Natural killer cell (primary cell): ENCODE data around the gene NEMP2. TPM values are rescaled to one million over a fixed set of nuclear protein-coding genes. Genes with fewer than 3 reads are reported as not detected.

Source experiments
- ATAC-seq, 3 donors: fragments of 150-1000 bp in 2 of 3; fragments of 200-7000 bp in 1 of 3; cut with Tn5 transposase; 1 replicate in 1 of 3; 2 replicates in 2 of 3; pipeline ENCODE4 v1.10.0; 2021; ENCODE audit warnings: mild to moderate bottlenecking in 2 of 3, moderate library complexity in 2 of 3
- DNase-seq, 2 donors: peaks; one replicate each; pipeline versions ENCODE4 v3.0.0 to v3.0.0-alpha.2; 2013 to 2021; ENCODE audit warnings: mixed read lengths in 1 of 2
- H3K27ac ChIP-seq: one replicate; pipeline ENCODE4 v1.5.1; 2013; ENCODE audit warnings: mild to moderate bottlenecking, low read length
- H3K27me3 ChIP-seq: one replicate; pipeline ENCODE4 v1.6.1; 2013; ENCODE audit warnings: low read length; ENCODE audit not compliant: control insufficient read depth, insufficient read depth
- H3K36me3 ChIP-seq: one replicate; pipeline ENCODE4 v1.6.1; 2013; ENCODE audit warnings: low read length; ENCODE audit not compliant: control insufficient read depth, insufficient read depth
- H3K4me1 ChIP-seq: one replicate; pipeline ENCODE4 v1.6.1; 2013; ENCODE audit warnings: low read length; ENCODE audit not compliant: control insufficient read depth, insufficient read depth
- H3K4me3 ChIP-seq: one replicate; pipeline ENCODE4 v1.5.1; 2013; ENCODE audit warnings: low read length
- H3K9me3 ChIP-seq: one replicate; pipeline ENCODE4 v1.6.1; 2013; ENCODE audit warnings: low read length; ENCODE audit not compliant: control insufficient read depth, insufficient read depth
- H3K27ac Mint-ChIP-seq, 2 donors: one replicate each; pipeline ENCODE4 v1.8.0; 2022; ENCODE audit warnings: mild to moderate bottlenecking in 2 of 2, mixed read lengths in 2 of 2, moderate library complexity in 1 of 2
- H3K27me3 Mint-ChIP-seq, 2 donors: one replicate each; pipeline ENCODE4 v1.8.0; 2022; ENCODE audit warnings: low read depth in 2 of 2, mixed read lengths in 2 of 2
- H3K36me3 Mint-ChIP-seq: one replicate; pipeline ENCODE4 v1.8.0; 2022; ENCODE audit warnings: mixed read lengths
- H3K4me1 Mint-ChIP-seq, 2 donors: one replicate each; pipeline ENCODE4 v1.8.0; 2022; ENCODE audit warnings: mixed read lengths in 2 of 2
- H3K4me3 Mint-ChIP-seq: one replicate; pipeline ENCODE4 v1.8.0; 2022; ENCODE audit warnings: mild to moderate bottlenecking, moderate library complexity, mixed read lengths
- H3K9me3 Mint-ChIP-seq, 2 donors: one replicate each; pipeline ENCODE4 v1.8.0; 2022; ENCODE audit warnings: mixed read lengths in 2 of 2
- WGBS: methylation state at CpG from one replicate; pipeline ENCODE4 v1.1.7; 2013; ENCODE audit warnings: missing lambda C conversion rate; ENCODE audit not compliant: insufficient coverage; 5-methylcytosine and 5-hydroxymethylcytosine counted together
- intact Hi-C: fragments of 100-400 bp; cut with micrococcal nuclease; formaldehyde crosslinking; loops from one replicate; pipeline ENCODE4 v1.14.2; 2022
- total RNA-seq, 4 donors: library from RNA; stranded (reverse); fragments of 120-200 nt in 1 of 4; gene quantifications; one replicate each; pipeline versions ENCODE4 v1.2.3 to v1.2.4, GENCODE V29; 2013 to 2022
- TF ChIP-seq, protein P1 (sequence below): fragments of 200-600 bp; IDR thresholded peaks from one replicate; pipeline ENCODE4 v1.8.0; 2022; ENCODE audit warnings: antibody characterized with exemption

Gene NEMP2
- total RNA-seq, 3 donors from 2014 or later (not counting 1 experiment from before 2014, with no cell fraction given): 17.2 to 21.0 (median 18.3) TPM

DNA sequence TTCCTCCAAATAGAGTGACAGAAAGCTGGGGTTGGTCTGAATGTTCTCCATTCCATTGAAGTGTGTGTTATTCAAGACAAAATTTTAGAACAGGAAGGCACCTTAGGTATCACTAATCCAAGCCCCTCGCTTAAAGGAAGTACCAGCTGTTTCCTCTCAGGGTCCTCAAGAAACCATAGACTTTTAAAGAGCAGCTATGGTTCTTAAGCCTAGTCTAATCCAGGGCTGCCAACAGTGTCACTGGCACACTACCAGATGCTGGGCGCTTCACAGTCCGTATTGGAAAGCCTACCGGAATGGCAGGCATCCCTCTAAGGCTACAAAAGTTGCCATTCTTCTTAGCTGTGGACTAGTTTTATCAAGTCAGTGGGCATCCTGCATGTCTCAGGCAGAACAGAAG lies 1.9 kb downstream of the NEMP2 start:
- H3K4me1 ChIP-seq: peaks cover 18% of the 10 kb centered on the region
- H3K27ac ChIP-seq: peak overlapping the region; percentile 42
- H3K36me3 ChIP-seq: no peaks in the 10 kb centered on the region
- Mint-ChIP-seq H3K36me3 (peaks cover 9% of the 10 kb centered on the region), H3K27me3 (no peaks in the 10 kb centered on the region), H3K4me1 (peaks cover 46 to 55% of the 10 kb centered on the region in 2 donors), H3K27ac (peak overlapping the region; percentile 98 to 99), H3K4me3 (peak overlapping the region; percentile 17), H3K9me3 (no peaks in the 10 kb centered on the region)
- WGBS: 41% methylated on average over 4 of the region's 4 CpGs
- ATAC-seq: no peak
- no peak overlapping the region for H3K4me3 ChIP-seq
- TF ChIP-seq, protein P1, sequence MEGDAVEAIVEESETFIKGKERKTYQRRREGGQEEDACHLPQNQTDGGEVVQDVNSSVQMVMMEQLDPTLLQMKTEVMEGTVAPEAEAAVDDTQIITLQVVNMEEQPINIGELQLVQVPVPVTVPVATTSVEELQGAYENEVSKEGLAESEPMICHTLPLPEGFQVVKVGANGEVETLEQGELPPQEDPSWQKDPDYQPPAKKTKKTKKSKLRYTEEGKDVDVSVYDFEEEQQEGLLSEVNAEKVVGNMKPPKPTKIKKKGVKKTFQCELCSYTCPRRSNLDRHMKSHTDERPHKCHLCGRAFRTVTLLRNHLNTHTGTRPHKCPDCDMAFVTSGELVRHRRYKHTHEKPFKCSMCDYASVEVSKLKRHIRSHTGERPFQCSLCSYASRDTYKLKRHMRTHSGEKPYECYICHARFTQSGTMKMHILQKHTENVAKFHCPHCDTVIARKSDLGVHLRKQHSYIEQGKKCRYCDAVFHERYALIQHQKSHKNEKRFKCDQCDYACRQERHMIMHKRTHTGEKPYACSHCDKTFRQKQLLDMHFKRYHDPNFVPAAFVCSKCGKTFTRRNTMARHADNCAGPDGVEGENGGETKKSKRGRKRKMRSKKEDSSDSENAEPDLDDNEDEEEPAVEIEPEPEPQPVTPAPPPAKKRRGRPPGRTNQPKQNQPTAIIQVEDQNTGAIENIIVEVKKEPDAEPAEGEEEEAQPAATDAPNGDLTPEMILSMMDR: no peak
- H3K9me3 ChIP-seq: no peaks in the 10 kb centered on the region
- intact Hi-C loops: loop anchor here (5.0 to 10.0 kb wide), 3 partner anchors 165 to 748 kb away; partner anchors contain the start of genes GLS, ORMDL1 and PMS1
- H3K27me3 ChIP-seq: no peaks in the 10 kb centered on the region
- no peak for DNase-seq

GRCh38 chr2:190530248-190530900 lies 4.1 kb downstream of the NEMP2 start:
- Histone ChIP-seq H3K27ac (no peak overlapping the region), H3K9me3 (no peaks in the 10 kb centered on the region), H3K4me1 (peaks cover 17% of the 10 kb centered on the region), H3K36me3 (no peaks in the 10 kb centered on the region), H3K27me3 (no peaks in the 10 kb centered on the region), H3K4me3 (no peak overlapping the region)
- 67% methylated on average over 6 of the region's 6 CpGs for WGBS
- no peak overlapping the region for H3K4me3 Mint-ChIP-seq
- no peaks in the 10 kb centered on the region for H3K36me3 Mint-ChIP-seq
- TF ChIP-seq, protein P1: no peak
- ATAC-seq (no peak), DNase-seq (no peak)
- H3K27ac Mint-ChIP-seq: peak overlapping the region; percentile 12 to 21
- H3K27me3 Mint-ChIP-seq: no peaks in the 10 kb centered on the region
- H3K9me3 Mint-ChIP-seq: no peaks in the 10 kb centered on the region
- intact Hi-C loops: loop anchor here (5.0 to 10.0 kb wide), 3 partner anchors 167 to 746 kb away; partner anchors contain the start of genes GLS, ORMDL1 and PMS1
- peaks cover 47 to 54% of the 10 kb centered on the region in 2 donors for H3K4me1 Mint-ChIP-seq

DNA sequence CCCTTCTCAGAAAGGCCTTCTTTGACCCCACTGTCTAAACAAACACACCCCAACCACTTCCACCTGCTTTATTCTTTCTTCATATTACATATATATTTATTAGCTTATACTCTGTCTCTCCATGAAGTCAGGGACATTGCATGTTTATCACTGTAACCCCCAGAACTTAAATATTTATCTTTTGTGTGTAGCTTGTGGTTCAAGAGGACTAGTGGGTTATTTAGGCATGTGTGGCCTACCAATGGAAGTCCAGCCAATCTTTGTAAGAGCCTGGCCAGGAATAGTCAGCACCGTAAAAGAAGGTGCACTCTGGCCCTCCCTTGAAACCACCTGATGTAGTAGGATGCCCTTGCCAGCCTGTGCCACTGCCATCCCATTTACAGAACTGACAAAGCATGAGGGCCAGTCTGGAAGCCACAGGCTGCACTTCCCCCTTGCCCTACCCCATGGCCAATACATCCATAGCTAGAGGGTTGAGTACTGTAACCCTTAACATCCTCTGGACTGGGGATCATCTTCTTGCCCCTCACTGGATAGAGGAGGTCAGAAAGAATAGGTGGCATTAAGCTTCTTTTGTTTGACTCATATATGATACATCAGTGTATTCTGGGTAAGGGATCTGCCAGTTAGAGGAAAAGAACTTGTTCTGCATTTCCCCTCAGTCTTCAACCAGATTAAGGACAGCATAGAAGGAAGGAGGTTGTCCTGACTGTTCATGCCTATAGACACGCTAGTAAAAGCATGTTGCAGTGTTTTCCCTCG lies 4.9 kb downstream of the NEMP2 start:
- no peaks in the 10 kb centered on the region for H3K27me3 ChIP-seq
- intact Hi-C loops: loop anchor here (5.0 to 10.0 kb wide), 4 partner anchors 168 to 865 kb away; partner anchors contain the start of genes ASNSD1, GLS, ORMDL1 and PMS1
- H3K27ac Mint-ChIP-seq: peak overlapping the region; percentile 12 to 21
- no peaks in the 10 kb centered on the region for H3K9me3 Mint-ChIP-seq
- peaks cover 17% of the 10 kb centered on the region for H3K4me1 ChIP-seq
- H3K4me1 Mint-ChIP-seq: peaks cover 47 to 55% of the 10 kb centered on the region in 2 donors
- H3K27ac ChIP-seq: no peak overlapping the region
- 56% methylated on average over 3 of the region's 3 CpGs for WGBS
- TF ChIP-seq, protein P1: no peak
- no peak for DNase-seq
- H3K4me3 Mint-ChIP-seq: no peak overlapping the region
- no peaks in the 10 kb centered on the region for H3K36me3 ChIP-seq
- no peaks in the 10 kb centered on the region for H3K27me3 Mint-ChIP-seq
- no peaks in the 10 kb centered on the region for H3K36me3 Mint-ChIP-seq
- H3K9me3 ChIP-seq: no peaks in the 10 kb centered on the region
- no peak for ATAC-seq
- H3K4me3 ChIP-seq: no peak overlapping the region
